ENCODE data around the gene TMEM151B. TPM values are rescaled to one million over a fixed set of nuclear protein-coding genes. Genes with fewer than 3 reads are reported as not detected.

TMEM151B gene
- total RNA-seq, 2 donors from 2014 or later = 0.09 to 1.1 TPM

GRCh38 chr6:44275749-44276648 lies 5.7 kb downstream of the TMEM151B start:
- intact Hi-C loops (cut with DNase I) = no loop called here
- peaks cover 5% of the 10 kb centered on the region for H3K27me3 ChIP-seq (replicated peaks; ENCODE audit: insufficient read depth)
- no peak for TF ChIP-seq POLR2AphosphoS5 (IDR thresholded peaks at IDR 0.05)
- TF ChIP-seq, protein P1, sequence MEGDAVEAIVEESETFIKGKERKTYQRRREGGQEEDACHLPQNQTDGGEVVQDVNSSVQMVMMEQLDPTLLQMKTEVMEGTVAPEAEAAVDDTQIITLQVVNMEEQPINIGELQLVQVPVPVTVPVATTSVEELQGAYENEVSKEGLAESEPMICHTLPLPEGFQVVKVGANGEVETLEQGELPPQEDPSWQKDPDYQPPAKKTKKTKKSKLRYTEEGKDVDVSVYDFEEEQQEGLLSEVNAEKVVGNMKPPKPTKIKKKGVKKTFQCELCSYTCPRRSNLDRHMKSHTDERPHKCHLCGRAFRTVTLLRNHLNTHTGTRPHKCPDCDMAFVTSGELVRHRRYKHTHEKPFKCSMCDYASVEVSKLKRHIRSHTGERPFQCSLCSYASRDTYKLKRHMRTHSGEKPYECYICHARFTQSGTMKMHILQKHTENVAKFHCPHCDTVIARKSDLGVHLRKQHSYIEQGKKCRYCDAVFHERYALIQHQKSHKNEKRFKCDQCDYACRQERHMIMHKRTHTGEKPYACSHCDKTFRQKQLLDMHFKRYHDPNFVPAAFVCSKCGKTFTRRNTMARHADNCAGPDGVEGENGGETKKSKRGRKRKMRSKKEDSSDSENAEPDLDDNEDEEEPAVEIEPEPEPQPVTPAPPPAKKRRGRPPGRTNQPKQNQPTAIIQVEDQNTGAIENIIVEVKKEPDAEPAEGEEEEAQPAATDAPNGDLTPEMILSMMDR (IDR thresholded peaks at IDR 0.05) = no peak
- no peaks in the 10 kb centered on the region for H3K4me1 ChIP-seq (replicated peaks)
- H3K36me3 ChIP-seq = no peaks in the 10 kb centered on the region
- 20% methylated on average over 35 of the region's 109 CpGs for WGBS
- no peak for DNase-seq (ENCODE audit: low spot score)
- no peaks in the 10 kb centered on the region for H3K9me3 ChIP-seq
- no peak overlapping the region for H3K27ac ChIP-seq
- peak overlapping the region; percentile 2 to 25 for H3K4me3 ChIP-seq

- Histone ChIP-seq H3K4me3 (no peak overlapping the region), H3K4me1 (replicated peaks) (no peaks in the 10 kb centered on the region), H3K27ac (no peak overlapping the region), H3K36me3 (no peaks in the 10 kb centered on the region), H3K9me3 (no peaks in the 10 kb centered on the region), H3K27me3 (replicated peaks; ENCODE audit: insufficient read depth) (peaks cover 5% of the 10 kb centered on the region)
- 85% methylated on average over 23 of the region's 23 CpGs for WGBS
- no peak for TF ChIP-seq POLR2A (IDR thresholded peaks at IDR 0.05)
- TF ChIP-seq, protein P1 (IDR thresholded peaks at IDR 0.05) = no peak
- no peak for TF ChIP-seq POLR2AphosphoS5 (IDR thresholded peaks at IDR 0.05)
- DNase-seq (ENCODE audit: low spot score) = no peak
- intact Hi-C loops (cut with DNase I) = no loop called here
Observed at GRCh38 chr6:44276667-44277640, 6.7 kb downstream of the TMEM151B start.

DNA sequence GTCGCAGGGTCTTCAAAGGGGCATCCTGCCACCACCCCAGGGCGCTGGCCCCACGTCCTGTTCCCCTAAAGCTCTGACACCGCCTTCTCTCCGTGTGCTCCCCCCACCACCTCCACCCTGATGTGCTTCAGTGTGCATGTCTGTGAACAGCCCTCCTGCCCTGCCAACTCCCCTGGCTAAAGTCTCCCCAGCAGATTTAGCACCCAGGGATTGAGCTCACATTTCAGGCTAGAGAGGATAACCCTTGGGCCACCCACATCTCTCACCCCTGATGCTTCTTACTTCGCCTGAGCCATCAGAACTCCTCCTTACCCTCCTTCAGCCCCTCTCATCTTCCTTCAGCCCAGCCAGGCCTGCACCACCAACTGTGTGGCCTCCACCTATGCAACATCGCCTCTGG lies 7.5 kb downstream of the TMEM151B start:
- DNase-seq (ENCODE audit: low spot score) = no peak
- Histone ChIP-seq H3K4me3 (no peak overlapping the region), H3K4me1 (replicated peaks) (no peaks in the 10 kb centered on the region), H3K9me3 (no peaks in the 10 kb centered on the region), H3K27ac (no peak overlapping the region), H3K27me3 (replicated peaks; ENCODE audit: insufficient read depth) (peaks cover 5% of the 10 kb centered on the region), H3K36me3 (no peaks in the 10 kb centered on the region)
- intact Hi-C loops (cut with DNase I) = no loop called here
- WGBS = 79% methylated on average over 7 of the region's 7 CpGs
- TF ChIP-seq, protein P1 (IDR thresholded peaks at IDR 0.05) = no peak
- TF ChIP-seq POLR2AphosphoS5 (IDR thresholded peaks at IDR 0.05) = no peak
- TF ChIP-seq POLR2A (IDR thresholded peaks at IDR 0.05) = no peak

GRCh38 chr6:44278315-44278714 lies 8.1 kb downstream of the TMEM151B start:
- Histone ChIP-seq H3K27ac (no peak overlapping the region), H3K4me3 (no peak overlapping the region), H3K36me3 (no peaks in the 10 kb centered on the region), H3K27me3 (replicated peaks; ENCODE audit: insufficient read depth) (peaks cover 5% of the 10 kb centered on the region), H3K9me3 (no peaks in the 10 kb centered on the region), H3K4me1 (replicated peaks) (no peaks in the 10 kb centered on the region)
- intact Hi-C loops (cut with DNase I) = no loop called here
- no peak for DNase-seq (ENCODE audit: low spot score)
- 71% methylated on average over 3 of the region's 3 CpGs for WGBS
- no peak for TF ChIP-seq POLR2A (IDR thresholded peaks at IDR 0.05)
- no peak for TF ChIP-seq POLR2AphosphoS5 (IDR thresholded peaks at IDR 0.05)
- TF ChIP-seq, protein P1 (IDR thresholded peaks at IDR 0.05) = no peak
